ENCODE data around the gene TPST2.

Gene TPST2

GRCh38 chr22:26496456-26496855 is 93.5 kb downstream of the TPST2 start:
- no peak for DNase-seq (ENCODE audit: low read depth)

- no peak for DNase-seq (ENCODE audit: low read depth)
Observed at GRCh38 chr22:26494506-26494905, 95.4 kb downstream of the TPST2 start.

- no peak for DNase-seq (ENCODE audit: low read depth)
Observed at GRCh38 chr22:26492220-26492619, 97.7 kb downstream of the TPST2 start.

GRCh38 chr22:26489447-26490036 is 100.4 kb downstream of the TPST2 start:
- DNase-seq (ENCODE audit: low read depth) = no peak

GRCh38 chr22:26487996-26488395 is 101.9 kb downstream of the TPST2 start:
- DNase-seq (ENCODE audit: low read depth) = no peak

- DNase-seq (ENCODE audit: low read depth) = no peak
Observed at GRCh38 chr22:26486394-26486793, 103.5 kb downstream of the TPST2 start.

- no peak for DNase-seq (ENCODE audit: low read depth)
Observed at GRCh38 chr22:26485806-26486390, 104.0 kb downstream of the TPST2 start.

- peak; percentile 41 for DNase-seq (ENCODE audit: low read depth)
Observed at GRCh38 chr22:26485013-26485412, 104.9 kb downstream of the TPST2 start.

- DNase-seq (ENCODE audit: low read depth) = no peak
Observed at GRCh38 chr22:26484360-26484706, 105.6 kb downstream of the TPST2 start.

GRCh38 chr22:26483439-26484359 is 106.2 kb downstream of the TPST2 start, which contains the start of the genes HPS4 and SRRD:
Gene HPS4 (minus strand): TSS chr22:26483783. CDS start chr22:26481762, 2,021 bp downstream.
Gene SRRD (plus strand): TSS chr22:26483877. CDS start chr22:26483891, 14 bp downstream.
- peak; percentile 46 for DNase-seq (ENCODE audit: low read depth)

- DNase-seq (ENCODE audit: low read depth) = no peak
Observed at GRCh38 chr22:26483043-26483438, 106.9 kb downstream of the TPST2 start.

GRCh38 chr22:26482161-26482560 is 107.8 kb downstream of the TPST2 start:
- no peak for DNase-seq (ENCODE audit: low read depth)

- DNase-seq (ENCODE audit: low read depth) = no peak
Observed at GRCh38 chr22:26481694-26482093, 108.2 kb downstream of the TPST2 start.

GRCh38 chr22:26481112-26481693 is 108.7 kb downstream of the TPST2 start:
- DNase-seq (ENCODE audit: low read depth) = no peak

GRCh38 chr22:26480611-26480932 is 109.4 kb downstream of the TPST2 start:
- no peak for DNase-seq (ENCODE audit: low read depth)

GRCh38 chr22:26479792-26480610 is 109.9 kb downstream of the TPST2 start:
- no peak for DNase-seq (ENCODE audit: low read depth)

- no peak for DNase-seq (ENCODE audit: low read depth)
Observed at GRCh38 chr22:26479043-26479791, 110.7 kb downstream of the TPST2 start.

- DNase-seq (ENCODE audit: low read depth) = no peak
Observed at GRCh38 chr22:26477341-26477731, 112.6 kb downstream of the TPST2 start.

GRCh38 chr22:26476705-26477340 is 113.1 kb downstream of the TPST2 start:
- no peak for DNase-seq (ENCODE audit: low read depth)

- DNase-seq (ENCODE audit: low read depth) = no peak
Observed at GRCh38 chr22:26474682-26475081, 115.2 kb downstream of the TPST2 start.
